Natural killer cell (primary cell): ENCODE data around the gene TUBA4A. TPM values are rescaled to one million over a fixed set of nuclear protein-coding genes. Genes with fewer than 3 reads are reported as not detected.

Source experiments
- ATAC-seq, 3 donors: fragments of 150-1000 bp in 2 of 3; fragments of 200-7000 bp in 1 of 3; cut with Tn5 transposase; 1 replicate in 1 of 3; 2 replicates in 2 of 3; pipeline ENCODE4 v1.10.0; 2021; ENCODE audit warnings: mild to moderate bottlenecking in 2 of 3, moderate library complexity in 2 of 3
- DNase-seq, 2 donors: peaks; one replicate each; pipeline versions ENCODE4 v3.0.0 to v3.0.0-alpha.2; 2013 to 2021; ENCODE audit warnings: mixed read lengths in 1 of 2
- H3K27ac ChIP-seq: one replicate; pipeline ENCODE4 v1.5.1; 2013; ENCODE audit warnings: mild to moderate bottlenecking, low read length
- H3K27me3 ChIP-seq: one replicate; pipeline ENCODE4 v1.6.1; 2013; ENCODE audit warnings: low read length; ENCODE audit not compliant: control insufficient read depth, insufficient read depth
- H3K36me3 ChIP-seq: one replicate; pipeline ENCODE4 v1.6.1; 2013; ENCODE audit warnings: low read length; ENCODE audit not compliant: control insufficient read depth, insufficient read depth
- H3K4me1 ChIP-seq: one replicate; pipeline ENCODE4 v1.6.1; 2013; ENCODE audit warnings: low read length; ENCODE audit not compliant: control insufficient read depth, insufficient read depth
- H3K4me3 ChIP-seq: one replicate; pipeline ENCODE4 v1.5.1; 2013; ENCODE audit warnings: low read length
- H3K9me3 ChIP-seq: one replicate; pipeline ENCODE4 v1.6.1; 2013; ENCODE audit warnings: low read length; ENCODE audit not compliant: control insufficient read depth, insufficient read depth
- H3K27ac Mint-ChIP-seq, 2 donors: one replicate each; pipeline ENCODE4 v1.8.0; 2022; ENCODE audit warnings: mild to moderate bottlenecking in 2 of 2, mixed read lengths in 2 of 2, moderate library complexity in 1 of 2
- H3K27me3 Mint-ChIP-seq, 2 donors: one replicate each; pipeline ENCODE4 v1.8.0; 2022; ENCODE audit warnings: low read depth in 2 of 2, mixed read lengths in 2 of 2
- H3K36me3 Mint-ChIP-seq: one replicate; pipeline ENCODE4 v1.8.0; 2022; ENCODE audit warnings: mixed read lengths
- H3K4me1 Mint-ChIP-seq, 2 donors: one replicate each; pipeline ENCODE4 v1.8.0; 2022; ENCODE audit warnings: mixed read lengths in 2 of 2
- H3K4me3 Mint-ChIP-seq: one replicate; pipeline ENCODE4 v1.8.0; 2022; ENCODE audit warnings: mild to moderate bottlenecking, moderate library complexity, mixed read lengths
- H3K9me3 Mint-ChIP-seq, 2 donors: one replicate each; pipeline ENCODE4 v1.8.0; 2022; ENCODE audit warnings: mixed read lengths in 2 of 2
- CTCF ChIP-seq: fragments of 200-600 bp; IDR thresholded peaks from one replicate; pipeline ENCODE4 v1.8.0; 2022; ENCODE audit warnings: antibody characterized with exemption
- WGBS: methylation state at CpG from one replicate; pipeline ENCODE4 v1.1.7; 2013; ENCODE audit warnings: missing lambda C conversion rate; ENCODE audit not compliant: insufficient coverage; 5-methylcytosine and 5-hydroxymethylcytosine counted together
- intact Hi-C: fragments of 100-400 bp; cut with micrococcal nuclease; formaldehyde crosslinking; loops from one replicate; pipeline ENCODE4 v1.14.2; 2022
- total RNA-seq, 4 donors: library from RNA; stranded (reverse); fragments of 120-200 nt in 1 of 4; gene quantifications; one replicate each; pipeline versions ENCODE4 v1.2.3 to v1.2.4, GENCODE V29; 2013 to 2022

TUBA4A gene
- total RNA-seq, 3 donors from 2014 or later (not counting 1 experiment from before 2014, with no cell fraction given), result 145 to 188 (median 146) TPM

GRCh38 chr2:219274361-219274921, 20.7 kb upstream of the TUBA4A start:
- H3K27me3 ChIP-seq, result no peaks in the 10 kb centered on the region
- TF ChIP-seq CTCF, result no peak
- Mint-ChIP-seq H3K4me3 (no peak overlapping the region), H3K36me3 (no peaks in the 10 kb centered on the region), H3K27ac (no peak overlapping the region), H3K9me3 (no peaks in the 10 kb centered on the region), H3K4me1 (peaks cover 19 to 20% of the 10 kb centered on the region in 2 donors), H3K27me3 (peaks cover 0 to 5% of the 10 kb centered on the region in 2 donors)
- DNase-seq (no peak), ATAC-seq (no peak)
- no peaks in the 10 kb centered on the region for H3K9me3 ChIP-seq
- no peaks in the 10 kb centered on the region for H3K36me3 ChIP-seq
- WGBS, result 88% methylated on average over 6 of the region's 6 CpGs
- intact Hi-C loops, result no loop called here
- H3K4me1 ChIP-seq, result peaks cover 17% of the 10 kb centered on the region
- no peak overlapping the region for H3K27ac ChIP-seq
- no peak overlapping the region for H3K4me3 ChIP-seq

DNA sequence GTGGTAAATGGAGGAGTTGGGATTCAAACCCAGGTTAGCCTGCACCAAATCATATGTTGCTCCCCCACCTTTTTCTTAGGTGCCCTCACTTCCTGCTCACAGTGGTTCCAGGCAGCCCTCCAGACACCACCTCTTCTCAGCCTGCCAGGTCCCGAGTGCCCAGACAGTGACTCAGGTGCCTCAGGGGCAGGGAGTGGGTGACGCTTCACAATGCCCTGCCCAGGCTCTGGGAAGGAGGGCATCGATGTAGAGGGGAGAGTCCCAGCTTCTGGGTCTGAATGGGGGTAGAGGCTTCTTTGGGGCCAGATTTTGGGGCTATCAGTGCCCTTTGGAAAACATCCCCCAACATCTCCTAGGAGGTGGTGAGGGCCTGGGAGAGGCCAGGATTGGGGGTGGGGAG, 20.2 kb upstream of the TUBA4A start:
- no peak overlapping the region for H3K4me3 ChIP-seq
- Mint-ChIP-seq H3K27ac (no peak overlapping the region), H3K4me3 (no peak overlapping the region), H3K9me3 (no peaks in the 10 kb centered on the region), H3K36me3 (no peaks in the 10 kb centered on the region), H3K27me3 (peaks cover 0 to 5% of the 10 kb centered on the region in 2 donors), H3K4me1 (peaks cover 18% of the 10 kb centered on the region in 2 donors)
- peaks cover 16% of the 10 kb centered on the region for H3K4me1 ChIP-seq
- no peaks in the 10 kb centered on the region for H3K27me3 ChIP-seq
- H3K27ac ChIP-seq, result no peak overlapping the region
- DNase-seq (no peak), ATAC-seq (no peak)
- 89% methylated on average over 3 of the region's 3 CpGs for WGBS
- no peaks in the 10 kb centered on the region for H3K9me3 ChIP-seq
- intact Hi-C loops, result no loop called here
- no peak for TF ChIP-seq CTCF
- H3K36me3 ChIP-seq, result no peaks in the 10 kb centered on the region

DNA sequence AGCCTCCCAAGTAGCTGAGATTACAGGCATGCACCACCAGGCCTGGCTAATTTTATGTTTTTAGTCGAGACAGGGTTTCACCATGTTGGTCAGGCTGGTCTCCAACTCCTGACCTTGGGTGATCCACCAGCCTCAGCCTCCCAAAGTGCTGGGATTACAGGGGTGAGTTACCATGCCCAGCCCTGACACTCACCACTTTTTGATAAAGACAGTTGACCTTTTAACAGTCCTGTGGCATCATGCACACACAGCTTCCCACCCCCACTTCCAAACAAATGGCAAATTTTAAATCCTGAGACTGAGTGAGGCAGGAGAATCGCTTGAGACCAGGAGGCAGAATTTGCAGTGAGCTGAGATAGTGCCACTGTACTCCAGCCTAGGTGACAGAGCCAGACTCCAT, 19.3 kb upstream of the TUBA4A start:
- H3K4me3 ChIP-seq, result no peak overlapping the region
- H3K27ac ChIP-seq, result no peak overlapping the region
- no peaks in the 10 kb centered on the region for H3K36me3 Mint-ChIP-seq
- no peak overlapping the region for H3K27ac Mint-ChIP-seq
- TF ChIP-seq CTCF, result no peak
- peaks cover 9% of the 10 kb centered on the region in 2 donors for H3K4me1 Mint-ChIP-seq
- intact Hi-C loops, result no loop called here
- no peaks in the 10 kb centered on the region for H3K9me3 ChIP-seq
- no peaks in the 10 kb centered on the region for H3K27me3 ChIP-seq
- H3K4me1 ChIP-seq, result peaks cover 6% of the 10 kb centered on the region
- H3K36me3 ChIP-seq, result no peaks in the 10 kb centered on the region
- H3K4me3 Mint-ChIP-seq, result no peak overlapping the region
- peaks cover 0 to 5% of the 10 kb centered on the region in 2 donors for H3K27me3 Mint-ChIP-seq
- ATAC-seq (no peak), DNase-seq (no peak)
- 89% methylated on average over 2 of the region's 2 CpGs for WGBS
- H3K9me3 Mint-ChIP-seq, result no peaks in the 10 kb centered on the region

DNA sequence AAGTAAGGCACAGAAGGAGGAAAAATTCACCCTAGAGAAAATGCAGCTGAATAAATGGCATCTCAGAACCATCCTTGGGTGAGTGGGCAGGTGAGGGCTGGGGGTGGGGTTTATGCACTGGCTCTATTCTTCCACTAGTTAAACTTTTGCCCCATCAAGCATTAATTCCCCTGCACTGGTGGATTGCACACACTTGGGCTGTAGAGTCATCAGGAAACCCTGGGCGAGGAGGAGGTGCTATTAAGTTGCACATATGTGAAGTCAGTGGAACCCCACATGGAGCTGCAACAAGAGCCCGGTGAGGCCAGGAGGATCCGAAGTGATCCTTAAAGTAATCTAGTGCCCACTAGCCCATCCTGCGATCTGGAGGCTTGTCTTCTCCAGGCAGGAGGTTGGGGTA, 18.6 kb upstream of the TUBA4A start:
- peaks cover 2 to 3% of the 10 kb centered on the region in 2 donors for H3K4me1 Mint-ChIP-seq
- Histone ChIP-seq H3K36me3 (no peaks in the 10 kb centered on the region), H3K4me3 (no peak overlapping the region), H3K9me3 (no peaks in the 10 kb centered on the region), H3K27me3 (no peaks in the 10 kb centered on the region), H3K4me1 (peaks cover under 1% of the 10 kb centered on the region), H3K27ac (no peak overlapping the region)
- no peak overlapping the region for H3K27ac Mint-ChIP-seq
- no peak overlapping the region for H3K4me3 Mint-ChIP-seq
- 89% methylated on average over 4 of the region's 4 CpGs for WGBS
- intact Hi-C loops, result no loop called here
- DNase-seq (no peak), ATAC-seq (no peak)
- no peaks in the 10 kb centered on the region for H3K9me3 Mint-ChIP-seq
- no peaks in the 10 kb centered on the region for H3K36me3 Mint-ChIP-seq
- H3K27me3 Mint-ChIP-seq, result peaks cover 0 to 5% of the 10 kb centered on the region in 2 donors
- no peak for TF ChIP-seq CTCF
